ENCODE data around the gene RUNX2.

- TF ChIP-seq JUND (IDR thresholded peaks at IDR 0.05; ENCODE audit: low read length) (no peak), EP300 (IDR thresholded peaks at IDR 0.05; ENCODE audit: borderline replicate concordance in 1 of 2, low read depth in 2 of 2, low read length in 2 of 2) (no peak), MAX (IDR thresholded peaks at IDR 0.05) (no peak), BCL11A (IDR thresholded peaks at IDR 0.05; ENCODE audit: low read depth in 2 of 2, low read length in 2 of 2) (no peak), CEBPB (IDR thresholded peaks at IDR 0.05; ENCODE audit: low read depth, low read length) (no peak), MAFK (IDR thresholded peaks at IDR 0.05; ENCODE audit: low read depth, low read length) (no peak), POLR2A (IDR thresholded peaks at IDR 0.05; ENCODE audit: control extremely low read depth in 1 of 2, low read depth in 2 of 2, low read length in 2 of 2) (no peak), POLR2AphosphoS5 (IDR thresholded peaks at IDR 0.05; ENCODE audit: low read depth, low read length) (no peak), SP1 (IDR thresholded peaks at IDR 0.05; ENCODE audit: low read depth, low read length) (no peak), RAD21 (IDR thresholded peaks at IDR 0.05 in 1 of 2, conservative IDR thresholded peaks at IDR 0.05 in 1 of 2; ENCODE audit: low read depth in 2 of 2, low read length in 2 of 2) (no peak; a peak in 1 of 4 replicates)
- TF ChIP-seq, protein P1, sequence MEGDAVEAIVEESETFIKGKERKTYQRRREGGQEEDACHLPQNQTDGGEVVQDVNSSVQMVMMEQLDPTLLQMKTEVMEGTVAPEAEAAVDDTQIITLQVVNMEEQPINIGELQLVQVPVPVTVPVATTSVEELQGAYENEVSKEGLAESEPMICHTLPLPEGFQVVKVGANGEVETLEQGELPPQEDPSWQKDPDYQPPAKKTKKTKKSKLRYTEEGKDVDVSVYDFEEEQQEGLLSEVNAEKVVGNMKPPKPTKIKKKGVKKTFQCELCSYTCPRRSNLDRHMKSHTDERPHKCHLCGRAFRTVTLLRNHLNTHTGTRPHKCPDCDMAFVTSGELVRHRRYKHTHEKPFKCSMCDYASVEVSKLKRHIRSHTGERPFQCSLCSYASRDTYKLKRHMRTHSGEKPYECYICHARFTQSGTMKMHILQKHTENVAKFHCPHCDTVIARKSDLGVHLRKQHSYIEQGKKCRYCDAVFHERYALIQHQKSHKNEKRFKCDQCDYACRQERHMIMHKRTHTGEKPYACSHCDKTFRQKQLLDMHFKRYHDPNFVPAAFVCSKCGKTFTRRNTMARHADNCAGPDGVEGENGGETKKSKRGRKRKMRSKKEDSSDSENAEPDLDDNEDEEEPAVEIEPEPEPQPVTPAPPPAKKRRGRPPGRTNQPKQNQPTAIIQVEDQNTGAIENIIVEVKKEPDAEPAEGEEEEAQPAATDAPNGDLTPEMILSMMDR (IDR thresholded peaks at IDR 0.05; ENCODE audit: control extremely low read depth in 1 of 3, insufficient read depth in 1 of 3, low read depth in 1 of 3, low read length in 3 of 3), result no peak
Observed at GRCh38 chr6:45377043-45377553, 49.0 kb downstream of the RUNX2 start.

Measured in H1 (cell line).